ENCODE data around the gene IRF4. TPM values are rescaled to one million over a fixed set of nuclear protein-coding genes. Genes with fewer than 3 reads are reported as not detected.

The IRF4 gene
- total RNA-seq, 2 experiments from 2014 or later: 16.9 to 20.8 TPM

GRCh38 chr6:446418-447366 lies 55.1 kb downstream of the IRF4 start:
- ChIA-PET POLR2A (interaction anchor here (0.6 to 3.9 kb wide), 12 partner anchors 28 to 78 kb away, joined by 3 to 65 read pairs (median 4); partner anchors contain the start of gene IRF4), CTCF (interaction anchor here (0.8 to 1.5 kb wide), 3 partner anchors 44 to 258 kb away, joined by 3 to 4 read pairs (median 3); no protein-coding TSS in a partner anchor)
- peaks cover 56% of the 10 kb centered on the region for H3K4me1 Mint-ChIP-seq (ENCODE audit: low read depth)
- peak; percentile 74 for ATAC-seq (ENCODE audit: poor library complexity)
- Histone ChIP-seq H3K36me3 (ENCODE audit: insufficient read depth, low read length) (no peaks in the 10 kb centered on the region), H3K4me1 (ENCODE audit: insufficient read depth, low read length) (peaks cover 47% of the 10 kb centered on the region), H3K4me3 (ENCODE audit: low read length) (peak overlapping the region; percentile 45), H3K27ac (ENCODE audit: low read depth in 1 of 2, low read length in 2 of 2) (peak overlapping the region in 1 of 2 donors; percentile 59), H3K9me3 (ENCODE audit: control insufficient read depth in 1 of 2, insufficient read depth in 1 of 2, low read length in 2 of 2) (no peaks in the 10 kb centered on the region), H3K27me3 (ENCODE audit: control insufficient read depth in 1 of 2, insufficient read depth in 2 of 2, low read length in 2 of 2) (no peaks in the 10 kb centered on the region)
- no peak for TF ChIP-seq CTCF (IDR thresholded peaks at IDR 0.05)
- H3K27ac Mint-ChIP-seq: peak overlapping the region; percentile 81
- no peaks in the 10 kb centered on the region for H3K36me3 Mint-ChIP-seq (ENCODE audit: low read depth)
- peak; percentile 40 to 88 (median 79) for DNase-seq
- no peaks in the 10 kb centered on the region for H3K27me3 Mint-ChIP-seq
- H3K4me3 Mint-ChIP-seq: peak overlapping the region; percentile 87
- H3K9me3 Mint-ChIP-seq: no peaks in the 10 kb centered on the region
- intact Hi-C loops (cut with DNase I, micrococcal nuclease): loop anchor here (2.0 to 5.0 kb wide), 3 partner anchors 44 to 56 kb away; no protein-coding TSS in a partner anchor

GRCh38 chr6:447381-448165 lies 56.0 kb downstream of the IRF4 start:
- Mint-ChIP-seq H3K27ac (peak overlapping the region; percentile 81), H3K27me3 (no peaks in the 10 kb centered on the region), H3K4me1 (ENCODE audit: low read depth) (peaks cover 56% of the 10 kb centered on the region), H3K36me3 (ENCODE audit: low read depth) (no peaks in the 10 kb centered on the region), H3K9me3 (no peaks in the 10 kb centered on the region), H3K4me3 (peak overlapping the region; percentile 69)
- Histone ChIP-seq H3K27me3 (ENCODE audit: control insufficient read depth in 1 of 2, insufficient read depth in 2 of 2, low read length in 2 of 2) (no peaks in the 10 kb centered on the region), H3K36me3 (ENCODE audit: insufficient read depth, low read length) (no peaks in the 10 kb centered on the region), H3K4me3 (ENCODE audit: low read length) (peak overlapping the region; percentile 45), H3K9me3 (ENCODE audit: control insufficient read depth in 1 of 2, insufficient read depth in 1 of 2, low read length in 2 of 2) (no peaks in the 10 kb centered on the region), H3K4me1 (ENCODE audit: insufficient read depth, low read length) (peaks cover 47% of the 10 kb centered on the region), H3K27ac (ENCODE audit: low read depth in 1 of 2, low read length in 2 of 2) (peak overlapping the region in 1 of 2 donors; percentile 59)
- intact Hi-C loops (cut with DNase I, micrococcal nuclease): loop anchor here (2.0 to 5.0 kb wide), 3 partner anchors 43 to 55 kb away; no protein-coding TSS in a partner anchor
- CTCF ChIA-PET: interaction anchor here (0.8 to 1.5 kb wide), 2 partner anchors 43 to 259 kb away, joined by 3 read pairs; no protein-coding TSS in a partner anchor
- POLR2A ChIA-PET: interaction anchor here (0.6 to 3.9 kb wide), 11 partner anchors 28 to 77 kb away, joined by 3 to 65 read pairs (median 5); partner anchors contain the start of gene IRF4
- ATAC-seq (ENCODE audit: poor library complexity): no peak
- DNase-seq: peak in 5 of 14 experiments; percentile 22 to 47 (median 31)
- TF ChIP-seq CTCF (IDR thresholded peaks at IDR 0.05): no peak
